PC-3 (cell line): ENCODE data around the gene SH3RF3. TPM values are rescaled to one million over a fixed set of nuclear protein-coding genes. Genes with fewer than 3 reads are reported as not detected.
"Not testable (repeated sequence)": the region's sequence is repeated elsewhere in the genome, so short reads cannot be mapped to it uniquely, and the experiment has no call there.

Source experiments
- ATAC-seq: fragments of 200-7000 bp; cut with Tn5 transposase; 2 replicates; pipeline ENCODE4 v1.9.1; 2020; ENCODE audit warnings: mild to moderate bottlenecking, moderate library complexity
- BruUV-seq: library from RNA; stranded (reverse); fragments of 400-500 nt; replicated peaks from 2 replicates; lab custom pipeline; 2021; lab: Mats Ljungman, UMichigan
- CTCF ChIA-PET: fragments of 300-600 bp; sonication (Branson Sonifier 250); formaldehyde crosslinking; loops from one replicate; lab custom pipeline; 2022; ENCODE audit warnings: antibody characterized with exemption; lab: Charles Lee
- POLR2A ChIA-PET: fragments of 300-600 bp; sonication (Branson Sonifier 250); formaldehyde crosslinking; loops from one replicate; lab custom pipeline; 2022; ENCODE audit warnings: antibody characterized with exemption; ENCODE audit not compliant: unreplicated experiment; lab: Charles Lee
- DNase-seq: peaks from one replicate; pipeline ENCODE4 v3.0.0-alpha.2; 2015
- H2AFZ ChIP-seq: fragments of 300-600 bp; sonication (generic); 2 replicates; pipeline ENCODE4 v1.6.0; 2016; ENCODE audit warnings: antibody characterized with exemption, low read length
- H3F3A ChIP-seq: fragments of 300-600 bp; sonication (generic); one replicate; pipeline ENCODE4 v1.6.0; 2017; ENCODE audit warnings: antibody characterized with exemption, low read length, control low read depth, mild to moderate bottlenecking; ENCODE audit not compliant: unreplicated experiment
- H3K27ac ChIP-seq: fragments of 300-600 bp; sonication (generic); 2 replicates; pipeline ENCODE4 v1.5.1; 2016; ENCODE audit warnings: mild to moderate bottlenecking, low read length
- H3K27me3 ChIP-seq: fragments of 300-600 bp; sonication (generic); 2 replicates; pipeline ENCODE4 v1.6.1; 2016; ENCODE audit warnings: low read length, mixed read lengths
- H3K36me3 ChIP-seq: fragments of 300-600 bp; sonication (generic); 2 replicates; pipeline ENCODE4 v1.6.1; 2016; ENCODE audit warnings: low read depth, mixed run types, low read length, mixed read lengths
- H3K4me1 ChIP-seq: fragments of 300-600 bp; sonication (generic); 2 replicates; pipeline ENCODE4 v1.5.1; 2016; ENCODE audit warnings: low read length; ENCODE audit not compliant: insufficient read depth
- H3K4me2 ChIP-seq: fragments of 300-600 bp; sonication (generic); 2 replicates; pipeline ENCODE4 v1.6.0; 2016; ENCODE audit warnings: low read length
- H3K4me3 ChIP-seq: fragments of 300-600 bp; sonication (generic); 2 replicates; pipeline ENCODE4 v1.5.1; 2016; ENCODE audit warnings: mild to moderate bottlenecking, low read length, mixed read lengths
- H3K79me2 ChIP-seq: fragments of 300-600 bp; sonication (generic); 2 replicates; pipeline ENCODE4 v1.6.1; 2017; ENCODE audit warnings: low read length, mixed read lengths
- H3K9ac ChIP-seq: fragments of 300-600 bp; sonication (generic); 2 replicates; pipeline ENCODE4 v1.6.0; 2016; ENCODE audit warnings: mild to moderate bottlenecking, low read length
- H3K9me2 ChIP-seq: fragments of 300-600 bp; sonication (generic); replicated peaks from 2 replicates; pipeline ENCODE4 v1.6.1; 2016; ENCODE audit warnings: mixed run types, low read length, mixed read lengths
- H3K9me3 ChIP-seq: fragments of 300-600 bp; sonication (generic); 2 replicates; pipeline ENCODE4 v1.6.1; 2016; ENCODE audit warnings: low read length, mixed read lengths
- H4K20me1 ChIP-seq: fragments of 300-600 bp; sonication (generic); 2 replicates; pipeline ENCODE4 v1.6.1; 2016; ENCODE audit warnings: low read length, mixed read lengths
- EZH2 ChIP-seq: fragments of 300-600 bp; sonication (generic); IDR thresholded peaks from one replicate; pipeline ENCODE4 v1.6.1; 2017; ENCODE audit warnings: antibody characterized with exemption, mild to moderate bottlenecking, low read length; ENCODE audit not compliant: unreplicated experiment
- EZH2phosphoT487 ChIP-seq: fragments of 300-600 bp; sonication (generic); IDR thresholded peaks from 2 replicates; pipeline ENCODE4 v1.6.1; 2018; ENCODE audit warnings: mild to moderate bottlenecking, antibody characterized with exemption, low read length, borderline replicate concordance
- intact Hi-C: fragments of 100-400 bp; cut with micrococcal nuclease; formaldehyde crosslinking; loops from 2 replicates; pipeline ENCODE4 v1.9.0; 2023
- total RNA-seq: library from RNA; depleted of rRNA; stranded (reverse); fragments of >200 nt; gene quantifications from 2 replicates; pipeline ENCODE4 v1.2.3, GENCODE V29; 2014
- TF ChIP-seq, protein P1 (sequence below): fragments of 300-600 bp; sonication (generic); conservative IDR thresholded peaks from 2 replicates; pipeline ENCODE4 v1.5.1; 2017; ENCODE audit warnings: antibody characterized with exemption, low read depth, mild to moderate bottlenecking, low read length

SH3RF3 gene
- total RNA-seq, 1 experiment from 2014 or later: 11.7 TPM

DNA sequence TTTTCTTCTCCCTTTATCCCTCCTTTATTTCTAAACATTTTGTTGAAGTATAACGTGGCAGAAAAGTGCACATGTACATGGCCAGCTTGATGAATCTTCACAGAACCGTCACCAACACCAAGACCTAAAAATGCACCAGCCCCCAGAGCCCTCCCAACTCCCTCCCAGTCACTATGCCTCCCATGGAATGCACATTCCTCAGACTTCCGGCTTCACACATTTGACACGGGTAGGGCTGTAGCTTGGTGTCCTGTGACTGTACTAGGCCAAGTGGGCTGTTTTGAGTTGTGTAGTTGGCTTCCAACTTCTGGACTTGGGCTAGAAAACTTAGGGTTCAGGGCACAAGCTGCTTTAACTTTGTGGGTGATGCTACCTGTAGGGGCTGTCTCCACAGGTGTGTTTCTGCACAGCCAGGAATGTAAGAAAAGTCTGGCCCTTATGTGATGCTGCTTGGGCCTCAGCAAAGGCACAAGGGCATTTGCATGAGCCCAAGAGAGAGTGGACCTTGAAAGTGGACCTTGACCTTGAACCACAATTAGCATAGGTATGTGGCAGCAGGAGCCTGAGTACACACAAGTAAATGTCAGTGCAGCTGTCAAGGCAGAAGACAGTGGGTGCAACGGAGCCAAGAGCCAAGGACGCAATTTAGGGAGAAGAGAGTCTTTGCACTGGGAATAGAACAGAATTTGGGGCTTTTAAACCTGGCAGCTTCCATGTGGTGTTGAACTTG is 406.4 kb downstream of the SH3RF3 start:
- no peaks in the 10 kb centered on the region for H3K9me3 ChIP-seq
- no peak overlapping the region for H3K4me3 ChIP-seq
- BruUV-seq: no TSS peak
- no peaks in the 10 kb centered on the region for H3K9me2 ChIP-seq
- H3K9ac ChIP-seq: no peak overlapping the region
- no peaks in the 10 kb centered on the region for H3F3A ChIP-seq
- H3K79me2 ChIP-seq: no peaks in the 10 kb centered on the region
- H3K36me3 ChIP-seq: no peaks in the 10 kb centered on the region
- H3K27me3 ChIP-seq: no peaks in the 10 kb centered on the region
- no peaks in the 10 kb centered on the region for H4K20me1 ChIP-seq
- CTCF ChIA-PET: no interaction called here
- H3K4me1 ChIP-seq: peaks cover 4% of the 10 kb centered on the region; the same call in 1 of the 2 replicates
- TF ChIP-seq, protein P1, sequence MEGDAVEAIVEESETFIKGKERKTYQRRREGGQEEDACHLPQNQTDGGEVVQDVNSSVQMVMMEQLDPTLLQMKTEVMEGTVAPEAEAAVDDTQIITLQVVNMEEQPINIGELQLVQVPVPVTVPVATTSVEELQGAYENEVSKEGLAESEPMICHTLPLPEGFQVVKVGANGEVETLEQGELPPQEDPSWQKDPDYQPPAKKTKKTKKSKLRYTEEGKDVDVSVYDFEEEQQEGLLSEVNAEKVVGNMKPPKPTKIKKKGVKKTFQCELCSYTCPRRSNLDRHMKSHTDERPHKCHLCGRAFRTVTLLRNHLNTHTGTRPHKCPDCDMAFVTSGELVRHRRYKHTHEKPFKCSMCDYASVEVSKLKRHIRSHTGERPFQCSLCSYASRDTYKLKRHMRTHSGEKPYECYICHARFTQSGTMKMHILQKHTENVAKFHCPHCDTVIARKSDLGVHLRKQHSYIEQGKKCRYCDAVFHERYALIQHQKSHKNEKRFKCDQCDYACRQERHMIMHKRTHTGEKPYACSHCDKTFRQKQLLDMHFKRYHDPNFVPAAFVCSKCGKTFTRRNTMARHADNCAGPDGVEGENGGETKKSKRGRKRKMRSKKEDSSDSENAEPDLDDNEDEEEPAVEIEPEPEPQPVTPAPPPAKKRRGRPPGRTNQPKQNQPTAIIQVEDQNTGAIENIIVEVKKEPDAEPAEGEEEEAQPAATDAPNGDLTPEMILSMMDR: no peak
- no peak for TF ChIP-seq EZH2phosphoT487
- no peak for TF ChIP-seq EZH2
- intact Hi-C loops: no loop called here
- H3K27ac ChIP-seq: no peak overlapping the region
- H2AFZ ChIP-seq: no peak overlapping the region
- DNase-seq (no peak), ATAC-seq (no peak)
- H3K4me2 ChIP-seq: no peak overlapping the region
- POLR2A ChIA-PET: no interaction called here

DNA sequence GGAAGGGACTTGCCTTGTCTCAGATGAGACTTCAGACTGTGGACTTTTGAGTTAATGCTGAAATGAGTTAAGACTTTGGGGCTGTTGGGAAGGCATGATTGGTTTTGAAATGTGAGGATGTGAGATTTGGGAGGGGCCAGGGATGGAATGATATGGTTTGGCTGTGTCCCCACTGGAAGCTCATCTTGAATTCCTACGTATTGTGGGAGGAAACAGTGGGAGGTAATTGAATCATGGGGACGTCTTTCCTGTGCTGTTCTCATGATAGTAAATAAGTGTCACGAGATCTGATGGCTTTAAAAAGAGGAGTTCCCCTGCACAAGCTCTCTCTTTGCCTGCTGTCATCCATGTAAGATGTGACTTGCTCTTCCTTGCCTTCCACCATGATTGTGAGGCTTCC is 407.6 kb downstream of the SH3RF3 start:
- H3K9me2 ChIP-seq, H3K4me3 ChIP-seq, H3K27me3 ChIP-seq, H3K36me3 ChIP-seq, POLR2A ChIA-PET, H3K79me2 ChIP-seq, DNase-seq, H4K20me1 ChIP-seq, H3K4me2 ChIP-seq, H3K4me1 ChIP-seq, H3K27ac ChIP-seq, ATAC-seq, intact Hi-C loops, BruUV-seq, H3F3A ChIP-seq, H3K9me3 ChIP-seq, H2AFZ ChIP-seq, H3K9ac ChIP-seq, CTCF ChIA-PET: not testable (repeated sequence)

DNA sequence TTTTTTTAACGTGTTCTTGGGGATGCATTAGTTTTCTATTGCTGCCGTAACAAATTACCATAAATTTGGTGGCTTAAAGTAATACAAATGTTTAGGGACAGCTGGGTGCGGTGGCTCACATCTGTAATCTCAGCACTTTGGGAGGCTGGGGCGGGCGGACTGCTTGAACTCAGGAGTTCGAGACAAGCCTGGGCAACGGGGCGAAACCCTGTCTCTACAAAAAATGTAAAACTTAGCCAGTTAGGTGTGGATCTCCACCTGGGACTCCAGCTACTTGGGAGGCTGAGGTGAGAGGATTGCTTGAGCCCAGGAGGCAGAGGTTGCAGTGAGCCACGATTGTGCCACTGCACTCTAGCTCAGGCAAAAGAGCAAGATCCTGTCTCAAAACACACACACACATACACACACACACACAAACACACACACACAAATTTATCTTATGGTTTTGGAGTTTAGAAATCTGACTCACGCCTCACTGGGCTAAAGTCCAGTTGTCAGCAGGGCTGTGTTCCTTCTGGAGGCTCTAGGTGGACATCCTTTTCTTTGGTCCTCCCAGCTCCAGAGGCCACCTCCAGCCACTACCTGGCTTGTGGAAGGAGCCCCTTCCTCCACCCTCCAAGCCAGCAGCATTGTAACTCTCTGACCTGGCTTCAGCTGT is 408.7 kb downstream of the SH3RF3 start:
- TF ChIP-seq EZH2phosphoT487 (no peak), EZH2 (no peak)
- TF ChIP-seq, protein P1: no peak
- ChIA-PET CTCF (no interaction called here), POLR2A (no interaction called here)
- H3K4me3 ChIP-seq: no peak overlapping the region
- H3K36me3 ChIP-seq: no peaks in the 10 kb centered on the region
- ATAC-seq (no peak), DNase-seq (no peak)
- H3K4me1 ChIP-seq: no peaks in the 10 kb centered on the region
- no peak overlapping the region for H2AFZ ChIP-seq
- no peak overlapping the region for H3K4me2 ChIP-seq
- no peaks in the 10 kb centered on the region for H3K27me3 ChIP-seq
- no TSS peak for BruUV-seq
- no peak overlapping the region for H3K9ac ChIP-seq
- no peaks in the 10 kb centered on the region for H3F3A ChIP-seq
- no peaks in the 10 kb centered on the region for H4K20me1 ChIP-seq
- H3K79me2 ChIP-seq: no peaks in the 10 kb centered on the region
- intact Hi-C loops: no loop called here
- H3K9me2 ChIP-seq: no peaks in the 10 kb centered on the region
- no peak overlapping the region for H3K27ac ChIP-seq
- no peaks in the 10 kb centered on the region for H3K9me3 ChIP-seq
